Glutamatergic neuron (in vitro differentiated cells): ENCODE results near the gene TTC1. TPM values are rescaled to one million over a fixed set of nuclear protein-coding genes. Genes with fewer than 3 reads are reported as not detected.
"Not testable (repeated sequence)": the region's sequence is repeated elsewhere in the genome, so short reads cannot be mapped to it uniquely, and the experiment has no call there.

ENCODE experiments used
- DNase-seq: peaks from one replicate; pipeline ENCODE4 v3.0.0; 2022
- H3K27ac Mint-ChIP-seq: one replicate; pipeline ENCODE4 v1.8.0; 2020; ENCODE audit warnings: mild to moderate bottlenecking, mixed read lengths, inconsistent platforms; ENCODE audit not compliant: unreplicated experiment
- H3K27me3 Mint-ChIP-seq: one replicate; pipeline ENCODE4 v1.8.0; 2020; ENCODE audit warnings: mild to moderate bottlenecking, moderate library complexity, mixed read lengths, inconsistent platforms; ENCODE audit not compliant: unreplicated experiment
- H3K36me3 Mint-ChIP-seq: one replicate; pipeline ENCODE4 v1.8.0; 2020; ENCODE audit warnings: mild to moderate bottlenecking, mixed read lengths, inconsistent platforms; ENCODE audit not compliant: unreplicated experiment
- H3K4me1 Mint-ChIP-seq: one replicate; pipeline ENCODE4 v1.8.0; 2020; ENCODE audit warnings: mild to moderate bottlenecking, low read depth, mixed read lengths, inconsistent platforms; ENCODE audit not compliant: unreplicated experiment
- H3K4me3 Mint-ChIP-seq: one replicate; pipeline ENCODE4 v1.8.0; 2020; ENCODE audit warnings: mild to moderate bottlenecking, mixed read lengths, inconsistent platforms; ENCODE audit not compliant: unreplicated experiment
- H3K9me3 Mint-ChIP-seq: one replicate; pipeline ENCODE4 v1.8.0; 2020; ENCODE audit warnings: mild to moderate bottlenecking, moderate library complexity, mixed read lengths, inconsistent platforms; ENCODE audit not compliant: unreplicated experiment
- total RNA-seq: library from RNA; stranded (reverse); fragmentation: NEBNext Ultra II Directional; extraction: Animal tissue kit (Norgen Biotek cat#: 25700); gene quantifications from one replicate; pipeline ENCODE4 v1.2.1, GENCODE V29; 2021; ENCODE audit not compliant: unreplicated experiment
- TF ChIP-seq, protein P1 (sequence below): fragments of 200-600 bp; sonication (generic); IDR thresholded peaks from one replicate; pipeline ENCODE4 v1.5.0; 2021; ENCODE audit not compliant: partially characterized antibody, unreplicated experiment

Gene TTC1
- total RNA-seq, 1 donor from 2014 or later = 41.0 TPM

GRCh38 chr5:160057256-160057655, 48.3 kb downstream of the TTC1 start:
- DNase-seq = no peak
- Mint-ChIP-seq H3K27me3 (peaks cover 3% of the 10 kb centered on the region), H3K4me1 (no peaks in the 10 kb centered on the region), H3K9me3 (no peaks in the 10 kb centered on the region), H3K4me3 (no peak overlapping the region), H3K36me3 (peaks cover 4% of the 10 kb centered on the region), H3K27ac (no peak overlapping the region)
- TF ChIP-seq, protein P1, sequence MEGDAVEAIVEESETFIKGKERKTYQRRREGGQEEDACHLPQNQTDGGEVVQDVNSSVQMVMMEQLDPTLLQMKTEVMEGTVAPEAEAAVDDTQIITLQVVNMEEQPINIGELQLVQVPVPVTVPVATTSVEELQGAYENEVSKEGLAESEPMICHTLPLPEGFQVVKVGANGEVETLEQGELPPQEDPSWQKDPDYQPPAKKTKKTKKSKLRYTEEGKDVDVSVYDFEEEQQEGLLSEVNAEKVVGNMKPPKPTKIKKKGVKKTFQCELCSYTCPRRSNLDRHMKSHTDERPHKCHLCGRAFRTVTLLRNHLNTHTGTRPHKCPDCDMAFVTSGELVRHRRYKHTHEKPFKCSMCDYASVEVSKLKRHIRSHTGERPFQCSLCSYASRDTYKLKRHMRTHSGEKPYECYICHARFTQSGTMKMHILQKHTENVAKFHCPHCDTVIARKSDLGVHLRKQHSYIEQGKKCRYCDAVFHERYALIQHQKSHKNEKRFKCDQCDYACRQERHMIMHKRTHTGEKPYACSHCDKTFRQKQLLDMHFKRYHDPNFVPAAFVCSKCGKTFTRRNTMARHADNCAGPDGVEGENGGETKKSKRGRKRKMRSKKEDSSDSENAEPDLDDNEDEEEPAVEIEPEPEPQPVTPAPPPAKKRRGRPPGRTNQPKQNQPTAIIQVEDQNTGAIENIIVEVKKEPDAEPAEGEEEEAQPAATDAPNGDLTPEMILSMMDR = no peak

DNA sequence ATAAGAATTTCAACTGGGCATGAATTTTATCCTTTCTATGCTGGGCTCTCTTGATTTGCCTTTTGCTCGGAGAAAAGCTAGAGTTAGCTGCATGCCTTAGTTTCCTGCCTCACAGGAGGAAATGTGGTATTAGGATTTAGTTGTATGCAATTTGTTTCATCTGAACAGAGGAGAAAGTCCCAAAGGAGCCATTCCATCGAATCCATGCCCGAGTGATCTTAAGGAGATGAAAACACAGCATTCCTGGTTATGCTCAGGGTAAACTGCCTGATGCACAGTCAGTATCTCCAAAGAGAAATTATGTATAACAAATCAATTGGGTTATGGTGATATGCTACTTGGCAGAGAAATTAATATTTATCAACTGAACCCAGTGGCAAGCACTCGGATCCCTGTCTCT, 51.1 kb downstream of the TTC1 start:
- H3K4me3 Mint-ChIP-seq = no peak overlapping the region
- TF ChIP-seq, protein P1 = no peak
- H3K27me3 Mint-ChIP-seq = peaks cover 5% of the 10 kb centered on the region
- peaks cover 4% of the 10 kb centered on the region for H3K36me3 Mint-ChIP-seq
- no peak for DNase-seq
- H3K4me1 Mint-ChIP-seq = no peaks in the 10 kb centered on the region
- H3K27ac Mint-ChIP-seq = no peak overlapping the region
- no peaks in the 10 kb centered on the region for H3K9me3 Mint-ChIP-seq

DNA sequence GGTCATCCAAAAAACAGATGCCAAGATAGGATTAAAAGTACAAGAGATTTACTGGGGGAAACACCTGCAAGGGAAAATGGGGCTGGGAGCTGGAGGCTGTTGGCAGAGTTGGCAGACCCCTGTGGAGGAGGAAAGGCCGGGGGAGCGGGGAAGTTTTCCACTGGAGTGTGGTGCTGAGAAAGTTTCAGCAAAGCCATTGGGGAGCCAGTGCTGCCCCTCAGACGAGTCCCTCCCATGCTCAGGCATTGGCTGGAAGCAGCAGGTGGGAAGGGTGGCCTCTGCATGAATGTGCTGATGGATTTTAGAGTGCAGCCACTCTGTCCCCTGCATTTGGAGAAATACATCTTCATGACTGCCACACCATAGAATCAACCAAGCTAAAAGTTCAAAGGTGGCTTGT, 52.8 kb downstream of the TTC1 start:
- no peak overlapping the region for H3K4me3 Mint-ChIP-seq
- DNase-seq = no peak

GRCh38 chr5:160064417-160064810, 55.5 kb downstream of the TTC1 start:
- H3K27me3 Mint-ChIP-seq = peaks cover 5% of the 10 kb centered on the region
- H3K27ac Mint-ChIP-seq = no peak overlapping the region
- no peaks in the 10 kb centered on the region for H3K4me1 Mint-ChIP-seq
- TF ChIP-seq, protein P1 = no peak
- H3K9me3 Mint-ChIP-seq = no peaks in the 10 kb centered on the region
- DNase-seq = no peak
- H3K4me3 Mint-ChIP-seq = no peak overlapping the region
- no peaks in the 10 kb centered on the region for H3K36me3 Mint-ChIP-seq

More for the DNA sequence above, 52.8 kb downstream of the TTC1 start:
- Mint-ChIP-seq H3K4me1 (no peaks in the 10 kb centered on the region), H3K27me3 (peaks cover 5% of the 10 kb centered on the region), H3K9me3 (no peaks in the 10 kb centered on the region), H3K27ac (no peak overlapping the region), H3K36me3 (peaks cover 4% of the 10 kb centered on the region)
- TF ChIP-seq, protein P1 = no peak

DNA sequence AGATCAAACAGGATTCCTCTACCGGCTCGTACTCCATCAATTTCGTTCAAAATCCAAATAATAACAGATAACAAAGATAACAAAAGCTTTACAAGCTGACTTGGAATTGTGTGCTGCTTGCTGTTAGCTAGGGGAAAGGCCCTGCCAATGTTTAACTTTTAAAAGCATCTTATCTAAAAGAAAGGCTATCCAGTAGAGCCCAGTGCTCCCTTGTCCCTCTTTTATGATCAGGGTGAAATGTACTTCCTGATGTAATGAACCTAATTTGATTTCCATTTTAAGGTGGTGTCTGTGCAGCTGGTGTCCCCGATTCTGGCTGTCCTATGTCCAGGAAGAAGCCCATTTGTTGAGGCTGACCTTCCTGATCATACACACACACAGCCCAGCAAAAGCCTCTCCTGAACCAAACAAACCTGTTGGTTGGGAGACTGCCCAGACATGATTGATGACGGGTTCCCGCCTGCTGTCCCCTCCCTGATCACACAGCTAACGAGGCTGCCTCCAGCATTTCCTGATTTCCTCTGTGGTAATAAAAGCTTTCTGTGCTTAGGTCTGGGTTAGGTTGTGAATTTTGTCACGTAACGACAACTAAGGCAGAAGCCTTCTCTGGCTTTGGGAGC, 56.2 kb downstream of the TTC1 start:
- H3K4me1 Mint-ChIP-seq = no peaks in the 10 kb centered on the region
- no peaks in the 10 kb centered on the region for H3K36me3 Mint-ChIP-seq
- TF ChIP-seq, protein P1 = no peak
- H3K4me3 Mint-ChIP-seq = no peak overlapping the region
- H3K9me3 Mint-ChIP-seq = no peaks in the 10 kb centered on the region
- H3K27me3 Mint-ChIP-seq = peaks cover 7% of the 10 kb centered on the region
- H3K27ac Mint-ChIP-seq = no peak overlapping the region
- no peak for DNase-seq

DNA sequence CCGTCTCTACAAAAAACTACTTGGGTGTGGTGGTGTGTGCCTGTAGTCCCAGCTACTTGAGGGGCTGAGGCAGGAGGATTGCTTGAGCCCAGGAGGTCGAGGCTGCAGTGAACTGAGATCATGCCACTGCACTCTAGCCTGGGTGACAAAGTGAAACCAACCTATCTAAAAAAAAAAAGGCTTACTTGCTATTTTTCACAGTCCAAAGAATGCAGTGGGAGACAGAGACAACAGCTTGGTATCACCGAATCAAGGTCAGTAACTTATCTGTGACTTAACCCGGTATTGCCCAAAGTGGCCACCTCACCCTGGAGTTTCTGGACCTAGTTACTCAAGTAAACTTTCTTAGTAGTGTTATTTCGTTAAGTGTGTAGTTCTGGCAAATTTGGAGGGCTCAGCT, 60.2 kb downstream of the TTC1 start:
- not testable (repeated sequence) for H3K4me3 Mint-ChIP-seq, H3K27ac Mint-ChIP-seq, H3K27me3 Mint-ChIP-seq, DNase-seq, H3K9me3 Mint-ChIP-seq, H3K36me3 Mint-ChIP-seq, H3K4me1 Mint-ChIP-seq
